ENCODE data around the gene ARL6IP1. TPM values are rescaled to one million over a fixed set of nuclear protein-coding genes. Genes with fewer than 3 reads are reported as not detected.

ARL6IP1 gene
- total RNA-seq (202 and 251 TPM in 2 replicates), polyA plus RNA-seq (204 and 338 TPM in 2 replicates), polyA minus RNA-seq (595 and 633 TPM in 2 replicates), Bru-seq, nascent RNA (percentile 98 among the genes with signal in this experiment), BruChase-seq, experiment 1, labeled RNA remaining after a 6-hour chase (percentile 100 among the genes with signal in this experiment), BruChase-seq, experiment 2, labeled RNA remaining after a 2-hour chase (percentile 100 among the genes with signal in this experiment)
- 262 and 327 TPM in 2 replicates for polyA plus RNA-seq (2011; cell fraction: cytosol; rRNA removed)
- 119 and 159 TPM in 2 replicates for polyA plus RNA-seq (2011; cell fraction: nucleus; rRNA removed)
- polyA plus RNA-seq (2012): 240 and 260 TPM in 2 replicates
- 197 TPM for polyA minus RNA-seq (2011; cell fraction: cytosol; rRNA and poly(A)+ RNA removed)
- 97.9 and 145 TPM in 2 replicates for polyA minus RNA-seq (2011; cell fraction: nucleus; rRNA and poly(A)+ RNA removed)
- long read RNA-seq, transcript ARL6IP1-201 (6 exons, 2,409 nt): major isoform, 1,136 of 1,166 reads
- long read RNA-seq, partial matches to known transcripts: 14 of 1,166 reads
- long read RNA-seq, other reads (novel, unspliced or antisense): 12 of 1,166 reads

GRCh38 chr16:18801145-18801972 lies at the start of gene ARL6IP1:
ARL6IP1 (minus strand) TSS chr16:18801549; CDS start chr16:18801466, 83 bp downstream.
- H3K4me1 ChIP-seq (ENCODE audit: control insufficient read depth, extremely low read depth, insufficient read depth, low read length): peaks cover 62% of the 10 kb centered on the region
- H3K4me3 ChIP-seq (replicated peaks in 1 of 3; ENCODE audit: insufficient read depth in 1 of 3, low read depth in 1 of 3, low read length in 3 of 3): peak within 1 kb of the TSS; percentile 77 to 98 (median 92)
- FAIRE-seq (peak; percentile 89), DNase-seq (ENCODE audit: low read depth, low spot score) (peak; percentile 100)
- H3K9ac ChIP-seq (replicated peaks; ENCODE audit: extremely low read depth, insufficient read depth, low read length): peak within 1 kb of the TSS; percentile 95
- ChIA-PET POLR2A (interaction anchor here (0.6 to 5.0 kb wide), 8 partner anchors 8 to 284 kb away, joined by 3 to 81 read pairs (median 4); partner anchors contain the start of gene RPS15A), CTCF (interaction anchor here (0.6 to 7.0 kb wide), 18 partner anchors 9 to 754 kb away, joined by 3 to 80 read pairs (median 4); partner anchors contain the start of genes COQ7, RPS15A, SMG1 and VPS35L)
- dilution Hi-C loops (cut with MboI; ENCODE audit: extremely low pct_ligation_motif_present, low sequenced_read_pairs): no loop called here
- TF ChIP-seq EZH2 (IDR thresholded peaks at IDR 0.05; ENCODE audit: borderline replicate concordance, low read depth, low read length, severe bottlenecking) (no peak), POLR2AphosphoS5 (IDR thresholded peaks at IDR 0.05; ENCODE audit: insufficient read depth, low read depth, low read length) (peak; percentile 100), MAX (IDR thresholded peaks at IDR 0.05; ENCODE audit: insufficient read depth, insufficient read length) (peak; percentile 25), FOS (IDR thresholded peaks at IDR 0.05; ENCODE audit: borderline replicate concordance, insufficient read depth, low read length) (peak; percentile 39), POLR2A (IDR thresholded peaks at IDR 0.05; ENCODE audit: low read depth, low read length) (peak; percentile 100), MYC (IDR thresholded peaks at IDR 0.05; ENCODE audit: low read depth, low read length) (no peak), CTCF (IDR thresholded peaks at IDR 0.05; ENCODE audit: extremely low read depth in 1 of 2, insufficient read depth in 1 of 2, low read depth in 1 of 2, low read length in 2 of 2) (peak; percentile 95 to 96), JUN (IDR thresholded peaks at IDR 0.05; ENCODE audit: borderline replicate concordance, insufficient read depth, insufficient read length, low read depth) (no peak), GATA2 (IDR thresholded peaks at IDR 0.05; ENCODE audit: insufficient read depth, insufficient read length, low read depth, low read length) (no peak)
- no peaks in the 10 kb centered on the region for H3K9me3 ChIP-seq (replicated peaks; ENCODE audit: control insufficient read depth, insufficient read depth, low read length)
- no peaks in the 10 kb centered on the region for H3K9me1 ChIP-seq (replicated peaks; ENCODE audit: control insufficient read depth, extremely low read depth, insufficient read depth, low read length)
- H3K4me2 ChIP-seq (ENCODE audit: insufficient read depth, low read length): peak within 1 kb of the TSS; percentile 99
- no peaks in the 10 kb centered on the region for H3K27me3 ChIP-seq (ENCODE audit: control insufficient read depth in 2 of 2, insufficient read depth in 2 of 2, low read length in 2 of 2)
- intact Hi-C loops (cut with micrococcal nuclease): loop anchor here (1.0 to 10.0 kb wide), 5 partner anchors 11 to 723 kb away; partner anchors contain the start of genes CCP110, GDE1, ITPRIPL2 and RPS15A
- H3K27ac ChIP-seq (ENCODE audit: insufficient read depth, low read depth, low read length): peak within 1 kb of the TSS; percentile 71
- H2AFZ ChIP-seq (ENCODE audit: low read depth, low read length): peak within 1 kb of the TSS; percentile 39
- BruUV-seq (replicated peaks): no TSS peak
- H3K79me2 ChIP-seq (ENCODE audit: control insufficient read depth, insufficient read depth, low read length): peaks cover 49% of the 10 kb centered on the region
- peaks cover 10% of the 10 kb centered on the region for H4K20me1 ChIP-seq (replicated peaks; ENCODE audit: control insufficient read depth, extremely low read depth, insufficient read depth, low read length)
- peaks cover 0 to 2% of the 10 kb centered on the region in 2 experiments for H3K36me3 ChIP-seq (ENCODE audit: control insufficient read depth in 2 of 2, extremely low read depth in 1 of 2, insufficient read depth in 2 of 2, low read length in 2 of 2)

All from endothelial cell of umbilical vein (primary cell).